ENCODE data around the gene NR1D1. TPM values are rescaled to one million over a fixed set of nuclear protein-coding genes. Genes with fewer than 3 reads are reported as not detected.

NR1D1 gene
- total RNA-seq, 2 donors from 2014 or later: 16.9 to 19.8 TPM

DNA sequence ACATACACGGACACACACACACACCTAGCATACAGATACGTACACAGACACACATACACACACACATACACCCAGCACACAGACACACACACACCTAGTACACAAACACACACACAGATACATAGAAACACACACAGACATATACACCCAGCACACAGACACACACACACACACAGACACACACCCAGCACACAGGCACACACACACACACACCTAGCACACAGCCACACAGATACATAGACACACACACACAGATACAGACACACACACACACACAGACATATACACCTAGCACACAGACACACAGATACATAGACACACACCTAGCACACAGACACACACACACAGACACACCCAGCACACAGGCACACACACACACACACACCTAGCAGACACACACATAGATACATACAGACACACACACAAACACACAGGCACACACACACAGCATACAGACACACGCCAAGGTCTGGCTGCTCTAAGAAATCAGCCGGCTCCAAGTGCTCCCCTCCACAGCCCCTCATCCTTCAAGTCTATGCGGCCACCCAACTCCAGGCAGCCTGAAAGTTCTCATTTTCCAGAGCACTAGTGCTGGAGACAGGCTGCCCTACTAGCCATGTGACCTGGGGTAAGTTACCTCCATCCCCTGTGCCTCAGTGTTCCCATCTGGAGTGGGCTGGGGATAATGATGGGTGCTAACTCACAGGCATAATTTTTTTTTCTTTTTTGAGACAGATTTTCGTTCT is 13.2 kb downstream of the NR1D1 start:
- DNase-seq (no peak), ATAC-seq (no peak)
- intact Hi-C loops (cut with DNase I, micrococcal nuclease): no loop called here

DNA sequence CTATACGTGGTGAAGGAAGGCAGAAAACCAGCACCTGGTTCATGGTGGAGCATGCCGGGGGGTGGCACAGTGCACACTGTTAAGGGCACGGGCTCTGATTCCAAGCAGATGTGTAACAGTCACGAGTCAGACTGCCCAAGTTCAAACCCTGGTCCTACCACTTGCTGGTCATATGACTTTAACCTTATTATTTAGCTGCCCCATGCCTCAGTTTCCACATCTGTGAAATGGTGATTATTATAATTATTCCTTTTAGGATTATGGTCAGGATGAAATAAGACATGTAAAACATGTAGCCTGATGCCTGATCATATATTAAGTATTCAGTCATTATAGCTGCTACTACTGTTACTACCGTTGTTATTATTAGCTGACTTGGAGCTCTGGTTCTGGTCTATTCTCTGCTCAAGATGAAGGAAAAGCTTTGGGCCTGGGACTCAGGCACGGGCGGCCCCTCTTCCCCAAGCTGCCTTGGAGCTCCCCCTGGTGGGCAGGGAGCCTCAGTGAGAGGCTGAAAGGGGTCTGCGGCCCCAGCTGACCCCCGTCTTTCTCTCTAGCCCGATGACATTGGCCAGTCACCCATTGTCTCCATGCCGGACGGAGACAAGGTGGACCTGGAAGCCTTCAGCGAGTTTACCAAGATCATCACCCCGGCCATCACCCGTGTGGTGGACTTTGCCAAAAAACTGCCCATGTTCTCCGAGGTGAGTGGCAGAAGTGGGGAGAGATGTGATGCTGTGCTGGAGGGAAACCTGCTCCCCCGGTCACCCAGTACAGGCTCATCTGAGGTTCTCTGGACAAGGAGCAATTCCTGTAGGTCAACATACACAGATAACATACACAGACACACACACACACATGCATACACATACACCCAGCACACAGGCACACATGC is 14.0 kb downstream of the NR1D1 start:
- DNase-seq: peak; percentile 42 to 72
- peak; percentile 57 for ATAC-seq
- intact Hi-C loops (cut with DNase I, micrococcal nuclease): no loop called here

DNA sequence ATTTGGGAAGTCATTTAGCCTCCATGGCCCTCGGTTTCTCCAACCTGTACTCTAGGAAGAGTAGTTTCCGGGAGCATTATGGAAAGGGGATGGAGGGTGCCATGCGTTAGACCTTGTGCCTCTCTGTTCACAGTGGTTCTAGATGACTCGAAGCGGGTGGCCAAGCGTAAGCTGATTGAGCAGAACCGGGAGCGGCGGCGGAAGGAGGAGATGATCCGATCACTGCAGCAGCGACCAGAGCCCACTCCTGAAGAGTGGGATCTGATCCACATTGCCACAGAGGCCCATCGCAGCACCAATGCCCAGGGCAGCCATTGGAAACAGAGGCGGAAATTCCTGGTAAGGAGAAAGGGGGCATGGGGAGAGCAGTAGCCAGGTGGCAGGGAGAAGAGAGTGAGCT is 15.9 kb downstream of the NR1D1 start:
- no peak for ATAC-seq
- DNase-seq: no peak
- intact Hi-C loops (cut with DNase I, micrococcal nuclease): no loop called here

DNA sequence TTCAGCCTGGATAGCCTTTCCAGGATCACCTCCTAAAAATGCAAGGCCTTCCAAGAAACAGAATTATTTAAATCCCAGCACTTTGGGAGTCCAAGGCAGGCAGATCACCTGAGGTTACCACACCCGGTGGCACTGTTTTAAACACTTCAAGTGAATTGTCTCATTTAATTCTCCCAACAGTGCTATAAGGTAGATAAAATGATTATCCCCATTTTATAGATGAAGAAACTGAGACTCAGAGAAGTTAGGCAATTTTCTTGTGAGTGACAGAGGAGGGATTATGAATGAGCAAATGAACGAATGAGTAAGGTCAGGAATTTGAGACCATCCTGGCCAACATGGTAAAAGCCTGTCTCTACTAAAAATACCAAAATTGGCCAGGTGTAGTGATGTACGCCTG is 20.8 kb downstream of the NR1D1 start:
- DNase-seq (no peak), ATAC-seq (no peak)
- intact Hi-C loops (cut with DNase I, micrococcal nuclease): no loop called here

DNA sequence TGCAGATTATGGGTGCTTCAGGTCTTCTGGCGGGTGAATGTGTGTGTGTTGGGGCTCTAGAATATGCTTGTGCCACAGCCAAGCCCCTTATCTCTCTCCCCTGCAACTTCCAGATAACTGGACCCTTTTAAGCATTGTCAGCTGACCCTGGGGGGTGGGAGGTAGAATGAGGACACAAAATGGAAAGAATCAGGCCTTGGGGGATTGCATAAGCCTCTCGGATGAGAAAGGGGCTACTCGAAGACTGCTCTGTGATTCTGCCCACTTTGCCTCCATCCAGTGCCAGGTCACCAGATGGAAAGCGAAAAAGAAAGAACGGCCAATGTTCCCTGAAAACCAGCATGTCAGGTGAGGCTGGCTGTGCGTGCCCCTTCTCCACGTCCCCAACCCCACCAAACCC is 23.8 kb downstream of the NR1D1 start:
- DNase-seq (no peak), ATAC-seq (no peak)
- intact Hi-C loops (cut with DNase I, micrococcal nuclease): no loop called here

DNA sequence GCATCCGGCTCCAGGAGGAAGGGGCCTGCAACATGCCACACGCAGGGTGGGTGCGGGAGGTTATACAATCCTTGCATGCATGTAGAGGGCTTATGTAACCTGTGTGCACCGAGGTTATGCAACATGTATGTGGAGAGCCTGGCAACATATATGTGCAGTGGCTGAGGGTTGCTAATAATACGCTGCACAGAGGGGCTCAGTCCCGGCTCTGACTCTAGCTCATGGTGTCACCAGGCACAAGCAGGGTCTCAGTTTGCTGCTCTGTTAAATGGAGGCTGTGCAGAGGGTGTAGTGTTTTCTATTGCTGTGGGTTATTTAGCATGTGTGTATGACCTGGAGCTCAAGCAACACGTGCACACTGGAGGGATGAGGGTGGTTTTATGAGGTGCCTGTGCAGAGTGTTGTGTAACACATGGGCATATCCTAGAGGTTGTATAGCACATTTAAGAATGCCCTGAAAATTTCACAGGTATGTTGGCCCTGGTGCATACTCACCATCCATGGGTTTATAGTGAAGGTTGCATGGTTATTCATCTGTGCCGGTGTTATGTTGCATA is 24.4 kb downstream of the NR1D1 start:
- DNase-seq: peak in 1 of 2 donors; percentile 45

DNA sequence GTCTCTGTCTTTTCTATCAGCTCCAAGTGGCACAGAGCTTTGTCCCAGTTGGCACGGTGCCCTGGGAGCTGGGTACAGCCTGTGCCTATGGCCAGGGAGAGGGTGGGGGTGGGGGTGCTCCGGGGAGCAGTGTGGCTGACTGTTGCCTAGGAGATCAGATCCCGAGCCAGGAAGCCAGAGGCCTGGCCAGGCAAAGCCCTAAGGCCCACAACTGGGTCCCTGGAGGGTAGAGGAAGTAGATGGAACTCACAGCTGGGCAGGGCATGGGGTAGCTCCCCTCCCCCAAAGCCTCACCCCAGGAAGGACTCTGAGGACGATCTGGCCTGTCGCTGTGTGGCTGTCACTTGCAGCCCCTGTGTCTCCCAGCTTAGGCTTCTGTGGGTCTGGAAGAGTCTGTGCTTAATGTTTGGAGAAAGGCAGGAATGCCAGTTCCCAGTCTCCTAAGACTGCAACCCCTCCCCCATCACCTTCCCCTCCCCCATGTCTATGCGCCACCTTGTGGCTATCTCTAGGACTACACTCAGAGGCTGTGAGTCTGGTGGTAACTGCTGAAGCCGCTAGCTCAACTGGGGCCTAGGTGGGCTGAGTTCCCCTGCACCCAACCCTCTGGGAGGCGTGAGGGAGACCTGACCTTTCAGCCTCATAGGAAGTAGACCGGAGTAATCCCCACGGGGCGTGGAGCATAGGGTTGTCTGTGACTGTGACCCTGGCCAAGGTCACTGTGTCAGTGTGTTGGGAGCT is 25.0 kb downstream of the NR1D1 start:
- intact Hi-C loops (cut with DNase I, micrococcal nuclease): no loop called here
- DNase-seq (peak; percentile 83 to 94), ATAC-seq (peak; percentile 33)

More for the DNA sequence above, 24.4 kb downstream of the NR1D1 start:
- intact Hi-C loops (cut with DNase I, micrococcal nuclease): no loop called here
- no peak for ATAC-seq

DNA sequence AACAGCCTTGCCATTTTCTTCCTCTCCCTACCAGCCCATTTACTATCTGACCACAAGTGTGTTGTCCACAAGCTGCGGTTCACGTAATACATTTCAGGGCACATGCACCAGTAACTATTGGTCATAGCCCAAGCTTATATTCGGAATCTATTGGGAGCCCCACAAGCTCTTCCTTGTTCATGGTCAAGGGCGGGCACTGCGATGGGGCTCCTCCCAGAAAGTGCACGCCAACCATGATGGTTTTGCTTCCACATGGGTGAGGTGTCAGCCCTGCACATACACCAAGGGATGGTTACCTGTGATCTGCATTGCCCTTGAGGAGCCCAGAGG is 25.6 kb downstream of the NR1D1 start:
- ATAC-seq: peak; percentile 15
- intact Hi-C loops (cut with DNase I, micrococcal nuclease): no loop called here
- no peak for DNase-seq

DNA sequence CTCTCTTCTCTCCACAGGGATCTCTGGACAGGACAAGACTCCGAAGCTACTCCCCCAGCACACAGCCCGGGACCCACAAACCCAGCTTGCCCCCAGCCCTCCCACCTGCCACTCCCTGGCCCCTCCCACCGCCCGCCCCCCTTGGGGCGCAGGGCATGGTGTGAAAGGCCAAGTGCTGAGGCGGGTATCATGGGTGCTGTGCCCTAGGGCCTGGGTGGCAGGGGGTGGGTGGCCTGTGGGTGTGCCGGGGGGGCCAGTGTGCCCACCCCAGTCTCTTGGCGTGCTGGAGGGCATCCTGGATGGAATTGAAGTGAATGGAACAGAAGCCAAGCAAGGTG is 26.2 kb downstream of the NR1D1 start:
- ATAC-seq (no peak), DNase-seq (peak; percentile 17 to 43)
- intact Hi-C loops (cut with DNase I, micrococcal nuclease): no loop called here

DNA sequence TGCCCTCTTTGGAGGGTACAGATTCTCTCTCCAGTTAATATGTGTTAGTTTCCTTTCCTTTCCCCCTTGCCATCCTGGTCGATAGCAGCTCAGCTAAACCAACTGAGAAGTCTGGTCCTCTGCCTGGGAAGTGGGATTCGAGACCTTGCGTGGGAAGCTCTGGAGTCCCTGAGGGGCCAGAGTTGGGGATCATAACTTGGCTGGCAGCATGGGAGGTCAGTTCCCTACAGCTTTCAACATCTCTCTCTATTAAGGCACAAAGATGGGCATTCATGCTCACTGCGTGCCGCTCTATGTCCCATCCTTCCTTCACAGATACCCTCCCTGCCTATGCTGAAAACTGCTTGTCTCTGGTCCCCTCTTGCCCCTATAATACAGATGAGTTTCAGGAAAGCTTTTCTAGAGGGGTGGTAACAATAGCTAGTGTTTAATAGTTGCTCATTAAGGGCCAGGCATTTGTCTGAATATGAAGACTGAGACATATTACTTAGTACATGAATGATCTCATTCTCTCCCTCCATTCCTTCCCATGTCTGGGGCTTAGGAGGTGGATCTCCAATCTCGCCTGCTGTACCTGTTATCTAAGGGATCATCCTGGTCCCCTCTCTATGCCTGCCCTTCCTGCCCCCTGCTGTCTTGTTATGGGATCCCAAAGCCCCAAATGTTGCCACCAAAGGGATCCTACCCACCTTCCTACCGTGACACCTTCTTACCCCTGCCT is 26.8 kb downstream of the NR1D1 start:
- ATAC-seq: no peak
- DNase-seq: no peak
- intact Hi-C loops (cut with DNase I, micrococcal nuclease): no loop called here

DNA sequence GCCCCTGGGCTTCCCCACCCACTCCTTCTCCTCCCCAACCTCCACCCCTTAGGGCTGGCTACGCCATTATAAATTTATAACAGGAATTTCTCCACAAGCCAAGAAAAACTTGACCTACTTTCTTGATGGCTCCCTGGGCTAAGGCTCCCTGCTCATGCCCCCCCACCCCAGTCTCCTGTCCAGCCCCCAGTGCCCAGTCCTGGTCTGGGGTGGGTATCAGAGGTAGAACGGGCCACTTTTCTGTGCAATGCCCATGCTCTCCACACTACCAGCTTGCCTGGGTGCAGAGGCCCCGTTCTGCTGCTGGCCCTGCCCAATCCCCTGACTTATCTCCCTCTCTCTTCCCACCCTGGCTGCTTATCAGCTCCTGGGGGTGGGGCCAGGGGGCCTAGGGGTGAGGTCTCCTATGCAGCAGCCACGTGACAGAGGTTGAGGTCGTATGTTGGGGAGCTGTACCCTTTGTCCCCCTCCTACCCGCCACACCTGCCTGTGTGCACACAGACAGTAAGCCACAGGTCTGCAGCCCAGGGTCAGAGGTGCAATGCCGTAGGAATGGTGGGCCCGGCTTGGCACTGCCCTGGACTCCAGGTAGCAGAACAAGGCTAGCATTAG is 27.5 kb downstream of the NR1D1 start:
- DNase-seq (peak; percentile 77 to 83), ATAC-seq (peak; percentile 24)
- intact Hi-C loops (cut with DNase I, micrococcal nuclease): no loop called here

DNA sequence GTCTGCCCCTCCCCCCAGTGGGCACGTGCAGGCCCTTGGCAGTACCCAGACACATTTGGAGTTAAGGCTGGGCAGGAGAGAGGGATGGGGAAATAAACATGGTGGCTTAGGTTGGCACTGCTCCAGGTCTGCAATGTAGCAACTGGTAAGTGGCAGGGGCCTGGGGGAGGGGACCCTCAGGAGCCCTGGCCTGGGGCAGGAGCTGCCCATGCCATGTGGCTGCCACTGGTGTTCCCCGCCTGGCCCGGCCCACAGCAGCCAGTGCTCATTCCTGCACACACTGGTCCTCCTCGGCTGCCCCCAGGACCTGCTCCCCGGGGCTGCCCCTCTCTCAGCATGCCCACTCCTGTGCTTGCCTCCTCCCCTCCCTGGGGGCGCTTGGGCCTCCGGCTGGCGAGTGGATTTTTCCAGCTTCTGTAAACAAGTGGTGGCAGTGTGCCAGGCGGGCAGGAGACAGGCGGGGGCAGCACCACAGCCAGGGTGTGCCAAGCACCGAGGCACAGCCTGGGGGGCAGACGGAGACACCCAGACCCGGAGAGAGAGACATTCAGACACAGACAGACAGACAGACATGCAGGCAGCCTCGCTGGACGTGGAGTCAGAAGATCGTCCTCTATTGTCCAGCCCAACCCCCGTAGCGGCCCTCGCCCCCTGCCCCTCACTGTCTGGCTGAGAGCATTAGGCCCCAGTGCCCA is 28.2 kb downstream of the NR1D1 start:
- ATAC-seq: peak; percentile 44
- DNase-seq: peak; percentile 89 to 91
- intact Hi-C loops (cut with DNase I, micrococcal nuclease): no loop called here

DNA sequence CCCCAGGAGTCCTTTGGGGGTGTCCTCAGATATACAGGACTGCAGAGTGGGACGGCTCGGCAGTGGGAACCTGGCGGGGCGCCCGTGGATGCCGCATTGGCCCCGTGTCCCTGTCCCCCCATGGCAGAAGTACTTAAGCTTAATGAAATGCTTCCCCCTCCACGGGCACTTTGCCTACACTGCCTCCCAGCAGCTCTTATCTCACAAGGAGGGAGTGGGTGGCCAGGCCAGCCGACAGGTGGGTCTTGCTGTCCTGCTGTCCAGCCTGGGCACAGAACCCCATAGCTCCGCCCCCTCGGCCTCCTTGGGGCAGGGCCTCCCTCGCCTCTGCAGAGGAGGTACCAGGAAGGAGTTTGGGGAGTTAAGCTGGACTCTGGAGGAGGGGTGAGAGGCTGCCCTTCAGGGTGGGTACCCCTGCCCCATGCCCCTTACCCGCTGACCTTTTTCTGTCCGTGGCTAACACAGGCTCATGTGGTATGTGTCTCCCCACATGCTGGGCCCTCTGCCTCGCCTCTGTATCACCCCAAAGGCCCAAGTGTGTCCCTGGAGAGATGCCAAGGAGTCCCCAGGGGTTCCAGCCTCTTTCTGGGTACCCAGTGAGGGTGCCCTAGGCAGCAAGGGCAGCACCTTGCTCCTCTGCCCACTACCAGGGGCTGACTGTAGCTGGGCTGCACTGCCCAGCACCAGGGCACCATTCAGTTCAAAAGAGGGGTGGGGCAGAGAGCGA is 28.9 kb downstream of the NR1D1 start:
- ATAC-seq: peak; percentile 52
- intact Hi-C loops (cut with DNase I, micrococcal nuclease): no loop called here

DNA sequence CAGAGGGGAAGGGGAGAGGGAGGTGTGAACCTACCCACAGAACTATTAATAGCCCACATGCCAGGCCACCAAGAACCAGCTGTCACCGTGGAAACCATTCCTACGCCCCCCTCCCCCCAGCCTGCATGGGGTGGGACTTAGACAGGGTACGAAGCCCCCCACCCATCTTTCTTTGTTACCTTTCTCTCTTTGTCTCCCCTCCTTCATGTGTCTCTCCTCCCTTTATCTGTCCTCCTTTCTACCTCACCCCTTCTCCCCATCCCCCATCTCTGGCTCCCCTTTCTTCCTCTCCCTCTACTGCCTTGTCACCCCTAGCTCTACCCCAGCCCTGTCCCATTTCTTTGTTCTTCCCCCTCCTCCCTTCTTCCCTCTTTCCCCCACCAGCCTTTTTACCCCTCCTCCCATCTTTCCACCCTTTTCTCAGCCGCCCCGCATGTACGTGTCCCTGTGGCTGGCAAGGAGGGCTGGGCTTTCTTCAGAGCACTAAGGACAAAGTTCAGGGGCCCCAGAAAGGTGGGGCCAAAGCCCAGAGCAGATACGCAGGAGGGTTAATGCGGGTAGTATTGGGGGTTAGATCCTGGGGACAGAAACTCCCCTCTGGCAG is 29.6 kb downstream of the NR1D1 start:
- ATAC-seq (peak; percentile 52), DNase-seq (peak; percentile 78 to 85)
- intact Hi-C loops (cut with DNase I, micrococcal nuclease): no loop called here

More for the DNA sequence above, 28.9 kb downstream of the NR1D1 start:
- peak; percentile 92 to 95 for DNase-seq

DNA sequence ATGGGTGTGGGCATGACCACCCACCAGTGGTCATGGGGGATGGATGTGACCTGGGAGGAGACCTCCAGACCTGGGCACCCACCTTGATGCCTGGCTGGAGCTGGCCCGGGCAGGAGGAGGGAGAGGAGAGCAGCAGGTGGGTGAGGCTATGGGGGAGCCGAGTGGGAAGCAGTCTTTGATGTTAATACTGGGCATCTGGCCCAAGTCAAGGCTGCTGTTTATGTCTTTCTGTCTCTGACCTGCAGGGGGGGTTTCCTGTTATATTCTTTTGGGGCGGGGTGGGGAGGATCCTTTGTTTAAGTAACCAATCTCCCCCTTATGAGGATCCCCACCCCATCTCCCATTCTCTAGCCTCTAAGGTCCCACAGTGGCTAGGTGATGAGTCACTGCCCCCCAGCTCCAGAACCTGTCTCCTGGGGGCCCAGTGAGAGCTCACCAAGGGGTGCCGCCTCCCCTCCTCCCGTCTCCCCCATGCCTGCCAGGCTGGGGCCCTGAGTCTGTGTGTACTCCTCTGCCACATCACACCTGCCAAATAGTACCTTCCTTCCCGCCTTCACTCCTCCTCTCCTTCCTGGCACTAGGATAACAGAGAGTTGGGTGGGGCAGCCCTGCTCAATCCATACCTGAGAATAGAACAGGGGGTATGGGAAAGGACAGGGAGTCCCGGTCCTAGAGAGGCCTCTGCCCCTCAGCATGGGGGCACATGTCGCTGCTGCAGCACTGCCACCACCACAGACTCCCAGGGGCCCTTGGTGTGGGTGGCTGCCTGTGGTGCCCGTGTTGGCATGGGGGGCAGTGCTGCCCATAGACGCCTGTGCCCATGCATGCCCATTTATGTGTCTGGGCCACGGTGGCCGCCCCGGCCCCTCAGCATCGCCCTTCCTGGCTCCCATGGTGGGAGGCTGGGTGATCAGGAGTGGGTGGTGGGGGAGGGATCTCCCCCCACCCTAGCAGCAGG is 30.4 kb downstream of the NR1D1 start:
- intact Hi-C loops (cut with DNase I, micrococcal nuclease): loop anchor here in 1 of 2 donors (5.0 kb wide), 1 partner anchor 37 kb away; no protein-coding TSS in a partner anchor
- peak; percentile 48 for ATAC-seq
- DNase-seq: peak; percentile 67 to 84

All from left colon (tissue), 2 donors.